Stomach (tissue), 19 donors: ENCODE measurements around the gene CLIP2. TPM values are rescaled to one million over a fixed set of nuclear protein-coding genes. Genes with fewer than 3 reads are reported as not detected.
A peak's percentile ranks its signal among the peaks of the same experiment; 100 is the strongest.

Experiments
- DNase-seq, 2 donors: peaks; one replicate each; pipeline versions ENCODE4 v3.0.0 to v3.0.0-alpha.2; 2013 to 2019
- H3K27ac ChIP-seq, 5 donors: fragments of 200-600 bp in 4 of 5; sonication (generic) in 4 of 5; one replicate each; pipeline ENCODE4 v1.5.1; 2013 to 2019; ENCODE audit warnings: mild to moderate bottlenecking in 1 of 5, moderate library complexity in 1 of 5
- H3K27me3 ChIP-seq, 3 donors: fragments of 200-600 bp; sonication (generic); one replicate each; pipeline ENCODE4 v1.5.1; 2017 to 2019; ENCODE audit warnings: mixed run types in 1 of 3
- H3K36me3 ChIP-seq, 4 donors: fragments of 200-600 bp; sonication (generic); 1 replicate in 3 of 4; 2 replicates in 1 of 4; pipeline ENCODE4 v1.5.1; 2016 to 2019
- H3K4me1 ChIP-seq, 4 donors: fragments of 200-600 bp; sonication (generic); one replicate each; pipeline ENCODE4 v1.5.1; 2016 to 2019
- H3K4me3 ChIP-seq, 4 donors: fragments of 200-600 bp; sonication (generic) in 3 of 4; one replicate each; pipeline ENCODE4 v1.5.1; 2016 to 2019; ENCODE audit warnings: mild to moderate bottlenecking in 1 of 4
- H3K9me3 ChIP-seq, 4 donors: fragments of 200-600 bp; sonication (generic); one replicate each; pipeline ENCODE4 v1.5.1; 2016 to 2019
- EP300 ChIP-seq: sonication (generic); formaldehyde crosslinking; IDR thresholded peaks from one replicate; pipeline ENCODE4 v1.6.1; 2017; ENCODE audit warnings: antibody characterized with exemption
- POLR2A ChIP-seq, 4 donors: fragments of 450-650 bp; IDR thresholded peaks; one replicate each; pipeline ENCODE4 v1.6.1; 2016; ENCODE audit warnings: antibody characterized with exemption in 4 of 4, control low read depth in 2 of 4, mild to moderate bottlenecking in 1 of 4, moderate library complexity in 1 of 4
- POLR2AphosphoS5 ChIP-seq, 3 donors: sonication (generic); formaldehyde crosslinking; IDR thresholded peaks; one replicate each; pipeline ENCODE4 v1.6.1; 2016; ENCODE audit warnings: antibody characterized with exemption in 3 of 3
- WGBS, 5 donors: extraction: QIAGEN DNeasy Blood & Tissue Kit in 3 of 5; methylation state at CpG; one replicate each; pipeline versions ENCODE4 v1.1.5 to v1.1.7; 2013 to 2018; 5-methylcytosine and 5-hydroxymethylcytosine counted together
- intact Hi-C: fragments of 100-400 bp; cut with DNase I; formaldehyde crosslinking; loops from one replicate; pipeline ENCODE4 v1.15.1; 2023; ENCODE audit warnings: low total_unique reads
- long read RNA-seq, 10 donors: transcript quantifications; one replicate each; lab custom pipeline, GENCODE V29; 2026
- polyA plus RNA-seq, 3 donors: library from polyadenylated mRNA; stranded (reverse); fragments of 200-250 nt; gene quantifications; one replicate each; pipeline ENCODE4 v1.2.3, GENCODE V29; 2013
- total RNA-seq, 5 donors: library from RNA; depleted of rRNA; stranded (reverse); fragments of >200 nt; gene quantifications; one replicate each; pipeline versions ENCODE4 v1.1.0 to v1.2.3, GENCODE V29; 2014 to 2016
- TF ChIP-seq, protein P1 (sequence below), 7 experiments: fragments of 450-650 bp in 4 of 7; fragments of 200-600 bp in 3 of 7; sonication (generic) in 3 of 7; IDR thresholded peaks; one replicate each; pipeline ENCODE4 v1.5.1; 2016 to 2019; ENCODE audit warnings: antibody characterized with exemption in 7 of 7, control low read depth in 2 of 7, mild to moderate bottlenecking in 1 of 7
- donor health status: healthy with polysubstance abuse.
- donor health status: Bipolar disorder and iron deficiency.
- donor health status: healthy.

The CLIP2 gene
- total RNA-seq: 100 to 1,000 TPM in 1 of 5 donors, 10 to 100 TPM in 4; 20.7 to 485 (median 24.5) TPM
- 10 to 100 TPM in 2 of 3 donors, 1 to 10 TPM in 1; 4.5 to 24.1 (median 10.5) TPM for polyA plus RNA-seq
- long read RNA-seq, donor 1, full-length matches to known transcripts: 1 of 1 reads
- long read RNA-seq, donor 1, partial matches to known transcripts: 0 of 1 reads
- long read RNA-seq, donor 1, other reads (novel, unspliced or antisense): 0 of 1 reads
- long read RNA-seq, donor 2, full-length matches to known transcripts: 3 of 3 reads
- long read RNA-seq, donor 2, partial matches to known transcripts: 0 of 3 reads
- long read RNA-seq, donor 2, other reads (novel, unspliced or antisense): 0 of 3 reads
- long read RNA-seq, donor 3, partial matches to known transcripts: 0 of 1 reads
- long read RNA-seq, donor 3, other reads (novel, unspliced or antisense): 0 of 1 reads
- long read RNA-seq, donor 4: 0 reads
- long read RNA-seq, donor 5, full-length matches to known transcripts: 6 of 6 reads
- long read RNA-seq, donor 5, partial matches to known transcripts: 0 of 6 reads
- long read RNA-seq, donor 5, other reads (novel, unspliced or antisense): 0 of 6 reads
- long read RNA-seq, donor 6, full-length matches to known transcripts: 2 of 7 reads
- long read RNA-seq, donor 6, partial matches to known transcripts: 5 of 7 reads
- long read RNA-seq, donor 6, other reads (novel, unspliced or antisense): 0 of 7 reads
- long read RNA-seq, donor 7, full-length matches to known transcripts: 4 of 16 reads
- long read RNA-seq, donor 7, partial matches to known transcripts: 12 of 16 reads
- long read RNA-seq, donor 7, other reads (novel, unspliced or antisense): 0 of 16 reads
- long read RNA-seq, donor 8, full-length matches to known transcripts: 2 of 2 reads
- long read RNA-seq, donor 8, partial matches to known transcripts: 0 of 2 reads
- long read RNA-seq, donor 8, other reads (novel, unspliced or antisense): 0 of 2 reads
- long read RNA-seq, donor 9: 0 reads
- long read RNA-seq, donor 10, full-length matches to known transcripts: 1 of 1 reads
- long read RNA-seq, donor 10, partial matches to known transcripts: 0 of 1 reads
- long read RNA-seq, donor 10, other reads (novel, unspliced or antisense): 0 of 1 reads

DNA sequence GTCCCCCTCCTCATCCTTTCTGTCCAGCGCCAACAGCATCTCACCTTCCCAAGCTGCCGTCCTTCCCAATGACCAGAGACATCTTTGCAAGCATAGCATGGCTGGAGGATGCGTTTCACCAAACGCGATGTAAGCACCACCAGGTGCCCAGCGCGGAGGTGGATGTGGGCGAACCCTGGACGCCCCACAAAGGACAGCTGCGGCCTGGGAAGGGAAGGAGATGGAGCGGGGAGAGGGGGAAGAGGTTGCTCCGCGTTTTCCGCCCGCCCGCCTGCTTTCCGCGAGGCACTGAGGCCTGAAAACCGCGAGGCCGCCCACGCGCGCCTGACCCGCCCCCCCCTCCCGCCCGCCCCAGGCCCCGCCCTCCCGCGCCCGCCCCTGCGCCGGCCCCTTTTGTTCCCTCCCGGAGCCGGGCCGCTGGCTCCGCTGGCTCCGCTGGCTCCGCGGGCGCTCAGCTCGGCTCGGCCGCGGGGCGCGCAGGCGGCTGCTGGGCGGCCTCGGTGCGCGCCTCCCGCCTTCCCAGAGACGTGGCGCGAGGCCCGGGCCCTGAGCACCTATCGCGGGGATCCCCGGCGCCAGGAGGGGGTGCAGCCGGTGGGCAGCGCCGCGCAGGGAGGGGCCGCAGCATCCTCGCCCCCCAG lies at the start of gene CLIP2:
Gene CLIP2 (plus strand): TSS at position 390 of the 641 bp plus-strand sequence. CDS start 28,140 bp downstream, outside the sequence.
- 0 to 1% (median 1%) methylated on average over 10 to 62 of the region's 67 CpGs for WGBS, 5 donors
- intact Hi-C loops: no loop called here
- H3K9me3 ChIP-seq: no peaks in the 10 kb centered on the region
- H3K36me3 ChIP-seq: no peaks in the 10 kb centered on the region
- peak within 1 kb of the TSS; percentile 85 to 91 (median 88) for H3K27ac ChIP-seq
- peaks cover 53 to 75% (median 63%) of the 10 kb centered on the region in 4 donors for H3K4me1 ChIP-seq
- peak within 1 kb of the TSS; percentile 93 to 97 (median 96) for H3K4me3 ChIP-seq
- peak; percentile 84 to 93 for DNase-seq
- peaks cover 0 to 10% (median 0%) of the 10 kb centered on the region in 3 donors for H3K27me3 ChIP-seq
- TF ChIP-seq EP300 (no peak), POLR2A (IDR thresholded peaks at IDR 0.05) (no peak), POLR2AphosphoS5 (IDR thresholded peaks at IDR 0.05) (peak in 2 of 3 donors; percentile 18 to 62)
- TF ChIP-seq, protein P1, sequence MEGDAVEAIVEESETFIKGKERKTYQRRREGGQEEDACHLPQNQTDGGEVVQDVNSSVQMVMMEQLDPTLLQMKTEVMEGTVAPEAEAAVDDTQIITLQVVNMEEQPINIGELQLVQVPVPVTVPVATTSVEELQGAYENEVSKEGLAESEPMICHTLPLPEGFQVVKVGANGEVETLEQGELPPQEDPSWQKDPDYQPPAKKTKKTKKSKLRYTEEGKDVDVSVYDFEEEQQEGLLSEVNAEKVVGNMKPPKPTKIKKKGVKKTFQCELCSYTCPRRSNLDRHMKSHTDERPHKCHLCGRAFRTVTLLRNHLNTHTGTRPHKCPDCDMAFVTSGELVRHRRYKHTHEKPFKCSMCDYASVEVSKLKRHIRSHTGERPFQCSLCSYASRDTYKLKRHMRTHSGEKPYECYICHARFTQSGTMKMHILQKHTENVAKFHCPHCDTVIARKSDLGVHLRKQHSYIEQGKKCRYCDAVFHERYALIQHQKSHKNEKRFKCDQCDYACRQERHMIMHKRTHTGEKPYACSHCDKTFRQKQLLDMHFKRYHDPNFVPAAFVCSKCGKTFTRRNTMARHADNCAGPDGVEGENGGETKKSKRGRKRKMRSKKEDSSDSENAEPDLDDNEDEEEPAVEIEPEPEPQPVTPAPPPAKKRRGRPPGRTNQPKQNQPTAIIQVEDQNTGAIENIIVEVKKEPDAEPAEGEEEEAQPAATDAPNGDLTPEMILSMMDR (IDR thresholded peaks at IDR 0.05): no peak

DNA sequence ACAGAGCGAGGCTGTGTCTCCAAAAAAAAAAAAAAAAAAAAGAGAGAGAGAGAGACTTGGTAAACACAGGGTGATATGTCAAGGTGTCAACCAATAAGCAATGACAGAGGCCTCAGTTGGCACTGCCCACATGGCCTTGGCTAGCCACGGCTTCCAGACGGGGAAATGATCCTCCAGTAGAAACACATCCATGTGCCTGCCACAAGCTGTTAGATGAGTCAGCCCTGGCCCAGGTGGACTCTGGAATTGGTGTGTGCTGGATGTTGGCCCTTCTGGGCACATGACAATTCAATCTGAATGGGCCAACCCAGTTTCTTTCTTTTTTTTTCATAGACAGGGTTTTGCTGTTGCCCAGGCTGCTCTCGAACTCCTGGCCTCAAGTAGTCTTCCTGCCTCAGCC lies 48.7 kb upstream of the CLIP2 start:
- TF ChIP-seq, protein P1 (IDR thresholded peaks at IDR 0.05): no peak
- TF ChIP-seq EP300 (no peak), POLR2A (IDR thresholded peaks at IDR 0.05) (no peak)
- intact Hi-C loops: no loop called here
- H3K27ac ChIP-seq: no peak overlapping the region

DNA sequence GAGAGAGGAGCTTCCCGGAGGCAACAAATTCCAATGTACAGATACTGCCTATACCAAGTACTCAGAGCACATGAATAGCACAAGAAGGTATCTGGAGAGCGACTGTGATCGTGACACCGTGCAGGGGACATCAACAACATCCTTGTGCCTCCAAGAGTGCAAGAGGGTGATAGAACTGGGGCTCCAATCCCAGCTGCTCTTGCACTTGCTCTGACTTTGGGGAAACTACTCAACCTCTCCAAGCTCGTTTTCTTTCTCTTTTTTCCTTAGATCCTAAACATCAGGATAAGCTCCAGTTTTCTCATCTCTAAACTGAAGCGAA lies 47.1 kb upstream of the CLIP2 start:
- H3K36me3 ChIP-seq: peaks cover 67 to 100% (median 98%) of the 10 kb centered on the region in 4 donors
- no peak for TF ChIP-seq POLR2AphosphoS5 (IDR thresholded peaks at IDR 0.05)
- TF ChIP-seq EP300: no peak
- TF ChIP-seq, protein P1 (IDR thresholded peaks at IDR 0.05): no peak
- TF ChIP-seq POLR2A (IDR thresholded peaks at IDR 0.05): no peak
- no peaks in the 10 kb centered on the region for H3K27me3 ChIP-seq
- no peak overlapping the region for H3K27ac ChIP-seq
- WGBS, 5 donors: 85 to 94% (median 93%) methylated on average over 6 of the region's 6 CpGs
- H3K4me1 ChIP-seq: peaks cover 0 to 10% (median 3%) of the 10 kb centered on the region in 4 donors
- intact Hi-C loops: no loop called here
- H3K9me3 ChIP-seq: no peaks in the 10 kb centered on the region
- no peak overlapping the region for H3K4me3 ChIP-seq
- no peak for DNase-seq

More for the DNA sequence above, 48.7 kb upstream of the CLIP2 start:
- Histone ChIP-seq H3K36me3 (peaks cover 76 to 100% (median 99%) of the 10 kb centered on the region in 4 donors), H3K4me1 (peaks cover 0 to 8% (median 0%) of the 10 kb centered on the region in 4 donors), H3K4me3 (no peak overlapping the region), H3K27me3 (no peaks in the 10 kb centered on the region), H3K9me3 (no peaks in the 10 kb centered on the region)
- DNase-seq: no peak
- 83 to 93% (median 89%) methylated on average over 4 of the region's 4 CpGs for WGBS, 5 donors
